Ovary (tissue), 3 donors: ENCODE results near the gene SGTA.

ENCODE experiments used
- POLR2A ChIP-seq: fragments of 450-650 bp; IDR thresholded peaks from one replicate; pipeline ENCODE4 v1.6.1; 2017; ENCODE audit warnings: antibody characterized with exemption, mild to moderate bottlenecking, moderate library complexity
- TF ChIP-seq, protein P1 (sequence below), 3 donors: fragments of 450-650 bp in 2 of 3; fragments of 200-600 bp in 1 of 3; IDR thresholded peaks; one replicate each; pipeline versions ENCODE4 v1.5.1 to v1.8.0; 2016 to 2022; ENCODE audit warnings: antibody characterized with exemption in 3 of 3, mild to moderate bottlenecking in 1 of 3
- donor health status: DM: no; HTN: no; CAD: no.

DNA sequence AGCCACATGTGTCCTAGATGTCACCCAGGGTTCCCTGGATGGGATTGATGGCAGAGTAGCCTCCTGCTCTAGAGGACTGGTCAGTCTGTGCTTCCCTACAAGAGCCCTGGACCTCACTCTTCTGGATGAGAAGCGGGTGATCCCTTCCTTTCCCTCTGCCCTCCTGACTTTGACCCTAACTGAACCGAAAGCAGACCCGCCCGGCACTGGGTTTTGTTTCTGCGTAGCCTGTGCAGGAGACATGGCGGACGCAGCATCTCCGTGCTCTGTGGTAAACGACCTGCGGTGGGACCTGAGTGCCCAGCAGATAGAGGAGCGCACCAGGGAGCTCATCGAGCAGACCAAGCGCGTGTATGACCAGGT lies 7.1 kb upstream of the SGTA start:
- no peak for TF ChIP-seq POLR2A
- TF ChIP-seq, protein P1, sequence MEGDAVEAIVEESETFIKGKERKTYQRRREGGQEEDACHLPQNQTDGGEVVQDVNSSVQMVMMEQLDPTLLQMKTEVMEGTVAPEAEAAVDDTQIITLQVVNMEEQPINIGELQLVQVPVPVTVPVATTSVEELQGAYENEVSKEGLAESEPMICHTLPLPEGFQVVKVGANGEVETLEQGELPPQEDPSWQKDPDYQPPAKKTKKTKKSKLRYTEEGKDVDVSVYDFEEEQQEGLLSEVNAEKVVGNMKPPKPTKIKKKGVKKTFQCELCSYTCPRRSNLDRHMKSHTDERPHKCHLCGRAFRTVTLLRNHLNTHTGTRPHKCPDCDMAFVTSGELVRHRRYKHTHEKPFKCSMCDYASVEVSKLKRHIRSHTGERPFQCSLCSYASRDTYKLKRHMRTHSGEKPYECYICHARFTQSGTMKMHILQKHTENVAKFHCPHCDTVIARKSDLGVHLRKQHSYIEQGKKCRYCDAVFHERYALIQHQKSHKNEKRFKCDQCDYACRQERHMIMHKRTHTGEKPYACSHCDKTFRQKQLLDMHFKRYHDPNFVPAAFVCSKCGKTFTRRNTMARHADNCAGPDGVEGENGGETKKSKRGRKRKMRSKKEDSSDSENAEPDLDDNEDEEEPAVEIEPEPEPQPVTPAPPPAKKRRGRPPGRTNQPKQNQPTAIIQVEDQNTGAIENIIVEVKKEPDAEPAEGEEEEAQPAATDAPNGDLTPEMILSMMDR (IDR thresholded peaks at IDR 0.05): no peak
